K562 (cell line): ENCODE data around the gene CERS4. TPM values are rescaled to one million over a fixed set of nuclear protein-coding genes. Genes with fewer than 3 reads are reported as not detected.

Experiments
- ATAC-seq: fragments of 200-7000 bp; cut with Tn5 transposase; 3 replicates; pipeline ENCODE4 v1.9.1; 2020; ENCODE audit warnings: moderate library complexity
- BruUV-seq: library from RNA; stranded (reverse); fragments of 400-500 nt; replicated peaks from 2 replicates; lab custom pipeline; 2021; lab: Mats Ljungman, UMichigan
- CTCF ChIA-PET: fragments of 300-600 bp; formaldehyde crosslinking; extraction: SDS; loops from one replicate; lab custom pipeline; 2021; ENCODE audit warnings: low intra/inter-chr PET ratio; lab: Yijun Ruan, JAX
- POLR2A ChIA-PET: fragments of 300-600, 350-650 bp; sonication (Branson Sonifier 250); formaldehyde crosslinking; extraction: SDS; loops from one replicate; lab custom pipeline; 2021; ENCODE audit warnings: antibody characterized with exemption, inconsistent platforms; lab: Yijun Ruan, JAX
- DNase-seq, 4 experiments: peaks; one replicate each; pipeline versions ENCODE4 v3.0.0 to v3.0.0-alpha.2; 2011 to 2018; ENCODE audit warnings: low spot score in 3 of 4, mixed read lengths in 3 of 4; ENCODE audit errors: extremely low read depth in 1 of 4
- FAIRE-seq: peaks from 2 replicates; lab custom pipeline; 2011; peaks lifted over from hg19 to GRCh38; lab: Jason Lieb, UNC
- H2AFZ ChIP-seq: 2 replicates; pipeline ENCODE4 v1.6.0; 2011; ENCODE audit warnings: low read depth, low read length, control low read depth, inconsistent platforms
- H3K27ac ChIP-seq: fragments of 200-600 bp; 3 replicates; pipeline ENCODE4 v1.8.0; 2011; ENCODE audit warnings: low read depth, mild to moderate bottlenecking, control low read depth, inconsistent platforms, low read length, moderate library complexity, mixed read lengths; ENCODE audit errors: extremely low read depth
- H3K27me3 ChIP-seq, 2 experiments: fragments of 300-600 bp in 1 of 2; 2 replicates in 1 of 2; 3 replicates in 1 of 2; pipeline versions ENCODE4 v1.6.0 to v1.8.0; 2011; ENCODE audit warnings: inconsistent platforms in 2 of 2, low read length in 2 of 2, mild to moderate bottlenecking in 1 of 2, mixed read lengths in 1 of 2, moderate library complexity in 1 of 2; ENCODE audit not compliant: control insufficient read depth in 2 of 2, insufficient read depth in 2 of 2
- H3K36me3 ChIP-seq: fragments of 300-600 bp; 3 replicates; pipeline ENCODE4 v1.8.0; 2011; ENCODE audit warnings: mild to moderate bottlenecking, low read length, inconsistent platforms; ENCODE audit not compliant: control insufficient read depth, insufficient read depth
- H3K4me1 ChIP-seq, 2 experiments: fragments of 200-600 bp in 1 of 2; replicated peaks in 1 of 2; 2 replicates in 1 of 2; 3 replicates in 1 of 2; pipeline versions ENCODE4 v1.5.1 to v1.8.0; 2011; ENCODE audit warnings: inconsistent platforms in 2 of 2, low read length in 2 of 2, mild to moderate bottlenecking in 1 of 2, mixed read lengths in 1 of 2, moderate library complexity in 1 of 2; ENCODE audit not compliant: control insufficient read depth in 2 of 2, insufficient read depth in 2 of 2
- H3K4me2 ChIP-seq: 2 replicates; pipeline ENCODE4 v1.6.1; 2011; ENCODE audit warnings: low read length, control low read depth, inconsistent platforms, mixed read lengths; ENCODE audit not compliant: insufficient read depth
- H3K4me3 ChIP-seq: fragments of 200-600 bp; sonication (generic), shearing (Covaris generic); 2 replicates; pipeline ENCODE4 v1.5.1; 2016; ENCODE audit warnings: control low read depth, inconsistent platforms
- H3K79me2 ChIP-seq: fragments of 200-600 bp; 3 replicates; pipeline ENCODE4 v1.8.0; 2011; ENCODE audit warnings: low read length, inconsistent platforms; ENCODE audit not compliant: control insufficient read depth, insufficient read depth
- H3K9ac ChIP-seq, 2 experiments: 2 replicates each; pipeline versions ENCODE4 v1.6.0 to v1.6.1; 2011; ENCODE audit warnings: low read depth in 2 of 2, low read length in 2 of 2, control low read depth in 1 of 2, inconsistent platforms in 1 of 2, mild to moderate bottlenecking in 1 of 2, mixed read lengths in 1 of 2; ENCODE audit not compliant: insufficient read depth in 1 of 2
- H3K9me1 ChIP-seq: one replicate; pipeline ENCODE4 v1.6.0; 2011; ENCODE audit warnings: inconsistent platforms, mild to moderate bottlenecking, low read length, moderate library complexity; ENCODE audit not compliant: control insufficient read depth, insufficient read depth
- H3K9me3 ChIP-seq: replicated peaks from 2 replicates; pipeline ENCODE4 v1.5.1; 2011; ENCODE audit warnings: low read depth, low read length, inconsistent platforms; ENCODE audit not compliant: control insufficient read depth, insufficient read depth
- H4K20me1 ChIP-seq: replicated peaks from 2 replicates; pipeline ENCODE4 v1.6.1; 2011; ENCODE audit warnings: low read length, inconsistent platforms, mixed read lengths; ENCODE audit not compliant: control insufficient read depth, insufficient read depth
- CBX3 ChIP-seq, 2 experiments: IDR thresholded peaks; 1 replicate in 1 of 2; 2 replicates in 1 of 2; pipeline ENCODE4 v1.6.1; 2012; ENCODE audit warnings: inconsistent platforms in 2 of 2, low read length in 2 of 2, borderline replicate concordance in 1 of 2, control low read depth in 1 of 2
- CBX5 ChIP-seq: IDR thresholded peaks from 2 replicates; pipeline ENCODE4 v1.6.1; 2014; ENCODE audit warnings: low read depth, borderline replicate concordance
- KAT2B ChIP-seq: IDR thresholded peaks from one replicate; pipeline ENCODE4 v1.6.1; 2012; ENCODE audit warnings: low read depth, mild to moderate bottlenecking, control low read depth, inconsistent platforms, low read length, moderate library complexity
- KDM1A ChIP-seq, 2 experiments: fragments of 450-650 bp; IDR thresholded peaks; 2 replicates each; pipeline ENCODE4 v1.6.1; 2016; ENCODE audit warnings: mild to moderate bottlenecking in 2 of 2
- NFATC3 ChIP-seq: fragments of 450-650 bp; IDR thresholded peaks from 2 replicates; pipeline ENCODE4 v1.6.1; 2017; ENCODE audit warnings: mild to moderate bottlenecking
- TCF7L2 ChIP-seq: fragments of 150-350 bp; IDR thresholded peaks from 2 replicates; pipeline ENCODE4 v1.6.1; 2016; ENCODE audit warnings: low read depth, mild to moderate bottlenecking, low read length, moderate library complexity
- TFE3 ChIP-seq: fragments of 450-650 bp; formaldehyde crosslinking; IDR thresholded peaks from 2 replicates; pipeline ENCODE4 v1.4.0; 2020; ENCODE audit warnings: mild to moderate bottlenecking, mixed read lengths
- ZBTB2 ChIP-seq: fragments of 450-650 bp; IDR thresholded peaks from 2 replicates; pipeline ENCODE4 v1.6.1; 2016; ENCODE audit warnings: antibody characterized with exemption
- ZFP91 ChIP-seq: sonication (generic); formaldehyde crosslinking; IDR thresholded peaks from 2 replicates; pipeline ENCODE4 v1.8.0; 2022; ENCODE audit warnings: mild to moderate bottlenecking, missing genetic modification reagents
- ZNF143 ChIP-seq: sonication (generic); formaldehyde crosslinking; IDR thresholded peaks from 2 replicates; pipeline ENCODE4 v1.9.0; 2022; ENCODE audit warnings: mild to moderate bottlenecking, missing genetic modification reagents
- ZNF316 ChIP-seq: fragments of 450-650 bp; IDR thresholded peaks from 2 replicates; pipeline ENCODE4 v1.6.1; 2016
- ZNF324 ChIP-seq: fragments of 250-450 bp; sonication (Bioruptor Pico); IDR thresholded peaks from 2 replicates; pipeline ENCODE4 v1.4.0; 2020; ENCODE audit warnings: mild to moderate bottlenecking
- ZNF518B ChIP-seq: fragments of 250-450 bp; sonication (Bioruptor Pico); IDR thresholded peaks from 2 replicates; pipeline ENCODE4 v1.5.0; 2021; ENCODE audit warnings: mild to moderate bottlenecking, moderate library complexity
- WGBS: fragments of 100-300 bp; shearing (Covaris generic); methylation state at CpG from one replicate; pipeline ENCODE4 v1.1.6; 2016; ENCODE audit warnings: low coverage, mixed read lengths; ENCODE audit not compliant: insufficient coverage; ENCODE audit errors: missing lambda C conversion rate; 5-methylcytosine and 5-hydroxymethylcytosine counted together
- in situ Hi-C: fragments of 300-500 bp; cut with MboI; formaldehyde crosslinking; loops from 4 replicates; pipeline ENCODE4 v1.15.0; 2018; ENCODE audit warnings: inconsistent platforms, mixed read lengths
- intact Hi-C: fragments of 100-400 bp; cut with micrococcal nuclease; formaldehyde crosslinking; loops from 2 replicates; pipeline ENCODE4 v1.14.2; 2022
- polyA plus RNA-seq, 8 experiments: library from polyadenylated mRNA; depleted of rRNA in 4 of 8; stranded (reverse) in 5 of 8; unstranded in 3 of 8; fragments of >200 nt; fragmentation: Nextera tagmentation in 2 of 8; fragmentation: Illumina TruSeq in 1 of 8; extraction: Ambion mirVana in 2 of 8; extraction: Trizol in 1 of 8; gene quantifications; 2 replicates each; pipeline versions ENCODE4 v1.2.1 to v1.2.3, GENCODE V29; 2011 to 2014; ENCODE audit warnings: inconsistent platforms in 1 of 8, missing spikeins in 1 of 8
- total RNA-seq, 7 experiments: library from RNA; depleted of rRNA in 6 of 7; stranded (reverse); fragments of >200 nt in 6 of 7; fragmentation: Illumina TruSeq in 2 of 7; extraction: Trizol in 2 of 7; gene quantifications; 2 replicates each; pipeline versions ENCODE4 v1.2.1 to v1.2.3, GENCODE V29; 2011 to 2021; ENCODE audit warnings: low replicate concordance in 1 of 7

The CERS4 gene
- total and polyA plus RNA-seq, 9 of the 15 experiments (the other 6 are each of a cell fraction or from before 2014, with no cell fraction given) = 0.14 to 4.4 (median 2.9) TPM; not detected in 1

GRCh38 chr19:8242211-8242821 is 33.1 kb downstream of the CERS4 start (continued):
- TF ChIP-seq KDM1A (IDR thresholded peaks at IDR 0.05) (no peak), NFATC3 (no peak), TFE3 (CRISPR knock-in tag) (no peak), ZFP91 (CRISPR knock-in tag) (no peak)

GRCh38 chr19:8243146-8243545 is 34.0 kb downstream of the CERS4 start:
- no peak overlapping the region for H3K4me2 ChIP-seq
- H3K27ac ChIP-seq = no peak overlapping the region
- no peaks in the 10 kb centered on the region for H3K27me3 ChIP-seq
- no peak overlapping the region for H2AFZ ChIP-seq
- intact Hi-C loops (loop anchor here (5.0 kb wide), 1 partner anchor 86 kb away; no protein-coding TSS in a partner anchor), in situ Hi-C loops (no loop called here)
- DNase-seq (no peak), FAIRE-seq (no peak), ATAC-seq (no peak)
- no peaks in the 10 kb centered on the region for H4K20me1 ChIP-seq
- WGBS = 44% methylated on average over 2 of the region's 3 CpGs
- peaks cover 15 to 16% of the 10 kb centered on the region in 2 experiments for H3K4me1 ChIP-seq
- ChIA-PET POLR2A (interaction anchor here (1.1 to 1.5 kb wide), 2 partner anchors 11 to 85 kb away, joined by 3 read pairs; no protein-coding TSS in a partner anchor), CTCF (no interaction called here)
- no TSS peak for BruUV-seq
- H3K79me2 ChIP-seq = no peaks in the 10 kb centered on the region
- no peaks in the 10 kb centered on the region for H3K9me1 ChIP-seq
- H3K4me3 ChIP-seq = no peak overlapping the region
- peaks cover 20% of the 10 kb centered on the region for H3K9me3 ChIP-seq
- no peaks in the 10 kb centered on the region for H3K36me3 ChIP-seq
- H3K9ac ChIP-seq = no peak overlapping the region
- TF ChIP-seq ZNF324 = peak; percentile 96
- no peak for TF ChIP-seq ZNF316
- peak in 1 of 2 experiments; percentile 53; a peak in 1 of 3 replicates for TF ChIP-seq CBX3 (IDR thresholded peaks at IDR 0.05; ENCODE audit: borderline replicate concordance in 1 of 2, low read length in 2 of 2)
- TF ChIP-seq ZNF518B = no peak
- TF ChIP-seq TCF7L2 = no peak
- TF ChIP-seq ZNF143 = no peak
- TF ChIP-seq KAT2B = no peak
- 0 out of 2 replicates have a peak, but pooled peaks have one; percentile 29 for TF ChIP-seq CBX5
- TF ChIP-seq ZBTB2 = no peak
